ENCODE results near the gene ST8SIA2. TPM values are rescaled to one million over a fixed set of nuclear protein-coding genes. Genes with fewer than 3 reads are reported as not detected.

The ST8SIA2 gene
- total RNA-seq, 4 donors from 2014 or later: not detected

DNA sequence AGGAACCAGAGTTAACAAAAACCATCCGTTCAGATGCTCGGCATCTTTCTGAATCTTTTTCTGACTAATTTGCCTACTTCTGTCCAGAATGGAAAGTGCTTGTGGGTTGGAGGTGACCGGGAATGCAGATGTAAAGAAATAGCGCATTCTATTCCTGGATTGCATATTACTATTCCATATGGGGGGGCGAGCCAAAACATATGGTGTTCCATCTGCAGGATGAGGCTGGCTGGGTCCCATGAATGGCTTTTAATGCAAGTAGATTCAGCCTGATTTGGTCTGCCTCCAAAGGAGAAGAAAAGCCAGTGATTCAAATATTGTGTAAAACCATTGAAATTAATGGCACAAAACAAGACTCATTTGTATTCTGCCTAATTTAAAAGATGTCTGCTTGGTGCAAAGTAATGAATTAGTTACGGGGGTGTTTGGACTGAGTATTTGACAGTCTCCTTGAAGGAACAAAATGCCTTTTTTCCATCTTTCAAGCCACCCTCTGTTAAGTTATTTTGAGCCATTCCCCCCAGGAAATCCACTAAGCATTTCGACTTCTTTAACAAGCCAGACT lies 99.0 kb downstream of the ST8SIA2 start:
- Histone ChIP-seq H3K27ac (no peak overlapping the region), H3K27me3 (peaks cover 19% of the 10 kb centered on the region), H3K4me1 (no peaks in the 10 kb centered on the region), H3K36me3 (no peaks in the 10 kb centered on the region), H3K9me3 (peaks cover 0 to 22% (median 0%) of the 10 kb centered on the region in 3 donors), H3K4me3 (no peak overlapping the region)
- ATAC-seq: no peak
- 41 to 53% methylated on average over 5 to 7 of the region's 7 CpGs for WGBS, 2 donors (ENCODE audit: low coverage in 1 of 2)
- TF ChIP-seq EP300 (IDR thresholded peaks at IDR 0.05) (no peak), POLR2AphosphoS5 (IDR thresholded peaks at IDR 0.05) (no peak)

DNA sequence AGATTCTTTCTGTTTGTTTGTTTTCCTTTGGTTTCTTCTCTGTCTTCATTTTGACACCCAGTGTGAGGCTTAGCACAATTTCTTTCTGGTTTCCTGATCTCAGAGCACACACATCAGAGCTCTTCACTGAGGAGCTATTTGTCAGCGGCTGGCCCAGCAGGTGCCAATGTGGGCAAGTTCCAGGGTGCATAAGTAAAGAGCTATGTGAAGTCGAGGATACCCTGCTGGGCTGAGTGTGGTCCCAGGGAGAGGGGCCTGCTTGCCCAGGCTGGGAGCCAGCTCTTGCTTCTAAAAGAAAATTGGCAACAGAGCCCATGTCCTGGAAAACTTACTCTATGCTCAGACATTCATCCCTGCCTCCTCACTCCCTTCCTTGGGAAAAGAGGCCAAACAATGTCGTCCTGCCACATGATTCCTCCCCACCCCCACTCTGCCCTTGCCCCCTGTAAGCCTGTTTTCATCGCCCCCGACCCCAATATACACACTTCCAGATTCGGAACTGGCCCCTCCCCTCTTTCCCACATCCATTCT lies 101.2 kb downstream of the ST8SIA2 start:
- peaks cover 39% of the 10 kb centered on the region for H3K27me3 ChIP-seq
- 10 to 83% methylated on average over 1 to 4 of the region's 6 CpGs for WGBS, 2 donors (ENCODE audit: low coverage in 1 of 2)
- H3K27ac ChIP-seq: no peak overlapping the region
- H3K4me3 ChIP-seq: no peak overlapping the region
- H3K9me3 ChIP-seq: peaks cover 0 to 10% (median 0%) of the 10 kb centered on the region in 3 donors
- H3K36me3 ChIP-seq: no peaks in the 10 kb centered on the region
- no peaks in the 10 kb centered on the region for H3K4me1 ChIP-seq
- ATAC-seq: no peak
- TF ChIP-seq, protein P1, sequence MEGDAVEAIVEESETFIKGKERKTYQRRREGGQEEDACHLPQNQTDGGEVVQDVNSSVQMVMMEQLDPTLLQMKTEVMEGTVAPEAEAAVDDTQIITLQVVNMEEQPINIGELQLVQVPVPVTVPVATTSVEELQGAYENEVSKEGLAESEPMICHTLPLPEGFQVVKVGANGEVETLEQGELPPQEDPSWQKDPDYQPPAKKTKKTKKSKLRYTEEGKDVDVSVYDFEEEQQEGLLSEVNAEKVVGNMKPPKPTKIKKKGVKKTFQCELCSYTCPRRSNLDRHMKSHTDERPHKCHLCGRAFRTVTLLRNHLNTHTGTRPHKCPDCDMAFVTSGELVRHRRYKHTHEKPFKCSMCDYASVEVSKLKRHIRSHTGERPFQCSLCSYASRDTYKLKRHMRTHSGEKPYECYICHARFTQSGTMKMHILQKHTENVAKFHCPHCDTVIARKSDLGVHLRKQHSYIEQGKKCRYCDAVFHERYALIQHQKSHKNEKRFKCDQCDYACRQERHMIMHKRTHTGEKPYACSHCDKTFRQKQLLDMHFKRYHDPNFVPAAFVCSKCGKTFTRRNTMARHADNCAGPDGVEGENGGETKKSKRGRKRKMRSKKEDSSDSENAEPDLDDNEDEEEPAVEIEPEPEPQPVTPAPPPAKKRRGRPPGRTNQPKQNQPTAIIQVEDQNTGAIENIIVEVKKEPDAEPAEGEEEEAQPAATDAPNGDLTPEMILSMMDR (IDR thresholded peaks at IDR 0.05): no peak
- TF ChIP-seq EP300 (IDR thresholded peaks at IDR 0.05): no peak
- no peak for TF ChIP-seq POLR2A (IDR thresholded peaks at IDR 0.05)
- no peak for TF ChIP-seq POLR2AphosphoS5 (IDR thresholded peaks at IDR 0.05)

DNA sequence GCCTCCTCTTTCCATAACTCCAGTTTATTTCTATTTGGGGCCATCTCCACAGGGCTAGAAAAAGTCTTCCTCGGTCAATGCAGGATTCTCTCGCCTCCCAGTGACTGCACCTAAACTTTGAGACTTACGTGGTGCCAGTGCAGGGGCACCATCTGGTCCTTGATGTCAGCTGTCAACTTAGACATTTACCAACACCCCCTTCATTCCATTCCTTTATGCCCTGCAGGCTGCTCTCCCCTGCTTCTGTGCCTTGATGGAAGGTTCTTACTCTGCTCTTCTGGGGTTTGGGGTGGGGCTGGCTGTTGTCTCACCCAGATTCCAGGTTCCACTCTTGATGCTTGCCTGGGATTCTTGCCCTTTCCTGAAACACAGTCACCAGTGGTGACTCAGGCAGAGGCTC lies 101.8 kb downstream of the ST8SIA2 start:
- no peaks in the 10 kb centered on the region for H3K36me3 ChIP-seq
- TF ChIP-seq POLR2A (IDR thresholded peaks at IDR 0.05): no peak
- no peak for TF ChIP-seq POLR2AphosphoS5 (IDR thresholded peaks at IDR 0.05)
- no peak for TF ChIP-seq EP300 (IDR thresholded peaks at IDR 0.05)
- TF ChIP-seq, protein P1 (IDR thresholded peaks at IDR 0.05): no peak
- ATAC-seq: no peak
- peaks cover 41% of the 10 kb centered on the region for H3K27me3 ChIP-seq
- peaks cover 0 to 4% (median 0%) of the 10 kb centered on the region in 3 donors for H3K9me3 ChIP-seq
- H3K4me1 ChIP-seq: no peaks in the 10 kb centered on the region
- 79% methylated on average over 3 of the region's 3 CpGs; no CpG with 5 or more reads in 1 of the 2 donors for WGBS, 2 donors (ENCODE audit: low coverage in 1 of 2)
- no peak overlapping the region for H3K27ac ChIP-seq
- H3K4me3 ChIP-seq: no peak overlapping the region

DNA sequence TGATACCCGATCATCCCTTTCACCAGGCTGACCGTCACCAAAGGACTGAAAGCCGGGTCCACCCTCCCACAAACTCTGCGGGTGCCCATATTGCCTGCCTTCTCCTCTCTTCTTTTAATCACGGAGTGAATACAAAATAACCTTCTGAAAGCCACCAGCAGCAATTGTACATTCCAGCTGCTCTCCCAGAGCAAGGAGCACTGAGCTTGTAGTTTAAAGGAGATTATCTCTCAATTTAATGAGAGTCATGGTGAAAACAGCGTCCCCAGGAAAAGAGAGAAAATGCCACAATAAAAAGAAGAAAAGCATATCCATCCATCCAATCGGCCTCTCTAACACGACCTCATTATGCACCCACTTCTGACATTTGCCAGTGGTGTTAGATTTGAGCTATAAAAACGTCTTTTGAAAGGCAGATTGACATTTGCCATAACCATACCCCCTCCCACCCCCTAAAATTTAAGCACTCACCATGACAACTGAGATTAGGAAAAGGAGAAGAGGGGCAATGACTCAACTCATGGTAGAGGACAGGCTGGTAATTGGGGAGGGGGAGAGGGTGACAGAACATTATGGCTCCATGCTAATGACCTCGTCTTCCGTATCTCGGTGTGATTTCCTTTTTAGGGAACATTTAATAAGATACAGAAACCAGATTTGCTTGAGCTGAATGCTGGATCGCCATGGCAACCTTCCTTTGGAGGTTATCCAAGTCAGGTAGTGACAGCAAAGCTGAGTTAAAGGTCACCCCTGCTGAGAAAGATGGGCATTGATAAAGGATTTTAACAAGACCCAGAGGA lies 106.2 kb downstream of the ST8SIA2 start:
- WGBS, 2 donors (ENCODE audit: low coverage in 1 of 2): 73 to 82% methylated on average over 9 to 13 of the region's 13 CpGs
- Histone ChIP-seq H3K36me3 (no peaks in the 10 kb centered on the region), H3K9me3 (peaks cover 0 to 2% (median 0%) of the 10 kb centered on the region in 3 donors), H3K27ac (no peak overlapping the region), H3K27me3 (peaks cover 41% of the 10 kb centered on the region), H3K4me3 (no peak overlapping the region), H3K4me1 (no peaks in the 10 kb centered on the region)
- no peak for ATAC-seq
- TF ChIP-seq POLR2A (IDR thresholded peaks at IDR 0.05) (no peak), POLR2AphosphoS5 (IDR thresholded peaks at IDR 0.05) (no peak), EP300 (IDR thresholded peaks at IDR 0.05) (no peak)
- TF ChIP-seq, protein P1 (IDR thresholded peaks at IDR 0.05): no peak

GRCh38 chr15:92502336-92502735 lies 108.7 kb downstream of the ST8SIA2 start:
- Histone ChIP-seq H3K4me1 (no peaks in the 10 kb centered on the region), H3K36me3 (no peaks in the 10 kb centered on the region), H3K9me3 (peaks cover 0 to 6% (median 2%) of the 10 kb centered on the region in 3 donors), H3K27me3 (peaks cover 24% of the 10 kb centered on the region), H3K27ac (no peak overlapping the region), H3K4me3 (no peak overlapping the region)
- ATAC-seq: no peak
- TF ChIP-seq EP300 (IDR thresholded peaks at IDR 0.05) (no peak), POLR2A (IDR thresholded peaks at IDR 0.05) (no peak), POLR2AphosphoS5 (IDR thresholded peaks at IDR 0.05) (no peak)
- TF ChIP-seq, protein P1 (IDR thresholded peaks at IDR 0.05): no peak
- 67 to 91% methylated on average over 5 to 6 of the region's 7 CpGs for WGBS, 2 donors (ENCODE audit: low coverage in 1 of 2)

All from gastroesophageal sphincter (tissue), 4 donors.